ENCODE data around the gene BRICD5.
A peak's percentile ranks its signal among the peaks of the same experiment; 100 is the strongest.
"Not testable (repeated sequence)": the region's sequence is repeated elsewhere in the genome, so short reads cannot be mapped to it uniquely, and the experiment has no call there.

BRICD5 gene

GRCh38 chr16:2213817-2214718, 3.4 kb upstream of the BRICD5 start:
- DNase-seq = no peak

- DNase-seq = no peak
These were observed 2.0 kb upstream of the BRICD5 start for GRCh38 chr16:2212362-2213324.

GRCh38 chr16:2211923-2212347, 1.3 kb upstream of the BRICD5 start:
- DNase-seq = no peak

GRCh38 chr16:2210009-2210332, 692 bp downstream of the BRICD5 start:
- DNase-seq = no peak

GRCh38 chr16:2209258-2210008, 1.2 kb downstream of the BRICD5 start:
- DNase-seq = no peak

GRCh38 chr16:2208772-2209171, 1.9 kb downstream of the BRICD5 start:
- DNase-seq = no peak

GRCh38 chr16:2208308-2208707, 2.4 kb downstream of the BRICD5 start:
- no peak for DNase-seq

- DNase-seq = no peak
These were observed 2.8 kb downstream of the BRICD5 start for GRCh38 chr16:2207872-2208271.

- DNase-seq = no peak
These were observed 3.8 kb downstream of the BRICD5 start for GRCh38 chr16:2206780-2207433.

- DNase-seq = no peak
These were observed 4.3 kb downstream of the BRICD5 start for GRCh38 chr16:2206420-2206779.

GRCh38 chr16:2205967-2206313, 4.7 kb downstream of the BRICD5 start:
- no peak for DNase-seq

GRCh38 chr16:2205104-2205966, 5.3 kb downstream of the BRICD5 start, which contains the start of gene MLST8:
Gene MLST8 (plus strand): TSS chr16:2205454. CDS start chr16:2206086, 632 bp downstream.
- DNase-seq = peak; percentile 92

GRCh38 chr16:2204416-2205103, 6.1 kb downstream of the BRICD5 start:
- no peak for DNase-seq

- not testable (repeated sequence) for DNase-seq
These were observed 7.5 kb downstream of the BRICD5 start for GRCh38 chr16:2203119-2203688.

- no peak for DNase-seq
These were observed 10.3 kb downstream of the BRICD5 start for GRCh38 chr16:2200313-2200712.

GRCh38 chr16:2199621-2200139, 11.0 kb downstream of the BRICD5 start:
- DNase-seq = no peak

- no peak for DNase-seq
These were observed 11.6 kb downstream of the BRICD5 start for GRCh38 chr16:2199095-2199494.

- DNase-seq = no peak
These were observed 12.4 kb downstream of the BRICD5 start for GRCh38 chr16:2198283-2198682.

- no peak for DNase-seq
These were observed 12.9 kb downstream of the BRICD5 start for GRCh38 chr16:2197765-2198164.

- DNase-seq = no peak
These were observed 13.6 kb downstream of the BRICD5 start for GRCh38 chr16:2196981-2197511.
